Omental fat pad (tissue), 4 donors: ENCODE data around the gene KLHDC8B. TPM values are rescaled to one million over a fixed set of nuclear protein-coding genes. Genes with fewer than 3 reads are reported as not detected.

Experiments
- ATAC-seq: fragments of 150-250 bp; one replicate; pipeline ENCODE4 v1.9.1; 2016; ENCODE audit warnings: mild to moderate bottlenecking, moderate library complexity; ENCODE audit not compliant: low FRiP score
- DNase-seq: peaks from one replicate; pipeline ENCODE4 v3.0.0-alpha.2; 2019; ENCODE audit warnings: low spot score
- CTCF ChIP-seq, 3 donors: fragments of 450-650 bp; IDR thresholded peaks; one replicate each; pipeline ENCODE4 v1.5.1; 2016 to 2017; ENCODE audit warnings: antibody characterized with exemption in 3 of 3, mild to moderate bottlenecking in 3 of 3, moderate library complexity in 2 of 3
- total RNA-seq, 4 donors: library from RNA; depleted of rRNA; stranded (reverse); fragments of >200 nt; gene quantifications; one replicate each; pipeline ENCODE4 v1.1.0, GENCODE V29; 2016

Gene KLHDC8B
- total RNA-seq, 4 donors from 2014 or later: 55.0 to 123 (median 65.5) TPM

GRCh38 chr3:49182682-49183081 lies 11.3 kb downstream of the KLHDC8B start:
- ATAC-seq (no peak), DNase-seq (no peak)
- no peak for TF ChIP-seq CTCF (IDR thresholded peaks at IDR 0.05)

GRCh38 chr3:49183873-49184272 lies 12.5 kb downstream of the KLHDC8B start:
- DNase-seq: no peak
- no peak for ATAC-seq
- no peak for TF ChIP-seq CTCF (IDR thresholded peaks at IDR 0.05)

- ATAC-seq: no peak
- no peak for TF ChIP-seq CTCF (IDR thresholded peaks at IDR 0.05)
- DNase-seq: no peak
Observed at GRCh38 chr3:49191741-49192140, 20.3 kb downstream of the KLHDC8B start.

GRCh38 chr3:49198161-49198560 lies 26.8 kb downstream of the KLHDC8B start:
- DNase-seq (no peak), ATAC-seq (no peak)
- no peak for TF ChIP-seq CTCF (IDR thresholded peaks at IDR 0.05)

- no peak for DNase-seq
- no peak for ATAC-seq
- TF ChIP-seq CTCF (IDR thresholded peaks at IDR 0.05): no peak
Observed at GRCh38 chr3:49198611-49199230, 27.3 kb downstream of the KLHDC8B start.

- peak; percentile 87 for DNase-seq
- peak; percentile 99 for ATAC-seq
- no peak for TF ChIP-seq CTCF (IDR thresholded peaks at IDR 0.05)
Observed at GRCh38 chr3:49199239-49199899, 28.0 kb downstream of the KLHDC8B start.

GRCh38 chr3:49199900-49200281 lies 28.5 kb downstream of the KLHDC8B start:
- no peak for DNase-seq
- TF ChIP-seq CTCF (IDR thresholded peaks at IDR 0.05): no peak
- peak; percentile 10 for ATAC-seq
